ENCODE measurements around the gene CDNF.

The CDNF gene

GRCh38 chr10:14781763-14782162 lies 56.1 kb downstream of the CDNF start:
- H3K4me2 ChIP-seq (ENCODE audit: low read length), result no peak overlapping the region
- H2AFZ ChIP-seq (ENCODE audit: low read length), result no peak overlapping the region
- TF ChIP-seq EZH2 (IDR thresholded peaks at IDR 0.05; ENCODE audit: borderline replicate concordance, low read length) (no peak), CTCF (IDR thresholded peaks at IDR 0.05; ENCODE audit: low read length) (no peak)

DNA sequence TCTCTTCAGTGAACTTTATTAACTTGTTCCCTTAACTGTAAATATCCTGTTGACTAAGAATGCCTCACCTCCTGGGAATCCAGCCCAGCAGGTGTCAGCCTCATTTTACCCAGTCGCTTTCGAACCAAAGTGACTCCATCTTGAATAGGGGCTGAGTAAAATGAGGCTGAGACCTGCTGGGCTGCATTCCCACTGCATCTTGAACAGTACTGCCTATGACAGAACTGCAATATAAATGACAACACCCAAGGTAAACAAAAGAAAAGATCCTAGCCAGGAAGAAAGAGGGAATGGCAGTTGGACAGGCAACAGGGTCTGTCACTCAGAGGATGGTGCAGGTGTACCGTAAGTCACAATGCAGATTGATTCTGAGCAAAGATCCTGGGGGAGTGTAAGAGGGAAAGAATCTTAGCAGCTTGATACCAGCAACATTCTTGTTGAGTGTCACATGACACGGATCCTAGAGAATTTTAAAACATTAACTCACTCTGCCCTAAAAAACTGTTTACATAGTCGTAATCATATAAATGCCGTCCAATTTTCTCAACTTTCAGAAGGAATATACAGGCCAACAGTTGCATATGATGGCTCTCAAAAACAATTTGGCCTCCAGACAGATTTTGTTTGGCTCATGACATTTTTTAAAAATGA lies 58.7 kb downstream of the CDNF start:
- Histone ChIP-seq H3K79me2 (ENCODE audit: insufficient read depth, low read length) (no peaks in the 10 kb centered on the region), H3K4me2 (ENCODE audit: low read length) (no peak overlapping the region), H3K4me3 (ENCODE audit: low read depth, low read length, poor library complexity, severe bottlenecking) (no peak overlapping the region), H4K20me1 (ENCODE audit: insufficient read depth, low read length) (no peaks in the 10 kb centered on the region), H3K27ac (ENCODE audit: low read depth, low read length, poor library complexity, severe bottlenecking) (no peak overlapping the region), H3K9me3 (ENCODE audit: low read length) (no peaks in the 10 kb centered on the region), H3K9me2 (ENCODE audit: low read depth, low read length) (no peaks in the 10 kb centered on the region), H3F3A (ENCODE audit: insufficient read depth, low read length) (no peaks in the 10 kb centered on the region), H3K9ac (ENCODE audit: low read length) (no peak overlapping the region), H3K36me3 (ENCODE audit: insufficient read depth, low read length) (no peaks in the 10 kb centered on the region; the same call in 1 of the 2 replicates), H2AFZ (ENCODE audit: low read length) (no peak overlapping the region), H3K4me1 (ENCODE audit: insufficient read depth, low read length, severe bottlenecking) (no peaks in the 10 kb centered on the region), H3K27me3 (ENCODE audit: insufficient read depth, low read length) (no peaks in the 10 kb centered on the region)
- no peak for TF ChIP-seq CTCF (IDR thresholded peaks at IDR 0.05; ENCODE audit: low read length)
- TF ChIP-seq EZH2 (IDR thresholded peaks at IDR 0.05; ENCODE audit: borderline replicate concordance, low read length), result no peak

More at GRCh38 chr10:14781763-14782162, 56.1 kb downstream of the CDNF start:
- no peaks in the 10 kb centered on the region for H3K79me2 ChIP-seq (ENCODE audit: insufficient read depth, low read length)
- no peaks in the 10 kb centered on the region for H3F3A ChIP-seq (ENCODE audit: insufficient read depth, low read length)
- H3K9me2 ChIP-seq (ENCODE audit: low read depth, low read length), result no peaks in the 10 kb centered on the region
- no peak overlapping the region for H3K9ac ChIP-seq (ENCODE audit: low read length)
- peaks cover 8% of the 10 kb centered on the region; the same call in 1 of the 2 replicates for H3K9me3 ChIP-seq (ENCODE audit: low read length)
- H3K36me3 ChIP-seq (ENCODE audit: insufficient read depth, low read length), result no peaks in the 10 kb centered on the region
- H4K20me1 ChIP-seq (ENCODE audit: insufficient read depth, low read length), result no peaks in the 10 kb centered on the region
- H3K27ac ChIP-seq (ENCODE audit: low read depth, low read length, poor library complexity, severe bottlenecking), result no peak overlapping the region
- no peak overlapping the region for H3K4me3 ChIP-seq (ENCODE audit: low read depth, low read length, poor library complexity, severe bottlenecking)
- H3K4me1 ChIP-seq (ENCODE audit: insufficient read depth, low read length, severe bottlenecking), result no peaks in the 10 kb centered on the region
- H3K27me3 ChIP-seq (ENCODE audit: insufficient read depth, low read length), result peaks cover 3% of the 10 kb centered on the region; the same call in 1 of the 2 replicates

- TF ChIP-seq EZH2 (IDR thresholded peaks at IDR 0.05; ENCODE audit: borderline replicate concordance, low read length), result no peak
- Histone ChIP-seq H3K27ac (ENCODE audit: low read depth, low read length, poor library complexity, severe bottlenecking) (no peak overlapping the region), H3K4me3 (ENCODE audit: low read depth, low read length, poor library complexity, severe bottlenecking) (no peak overlapping the region), H3K79me2 (ENCODE audit: insufficient read depth, low read length) (no peaks in the 10 kb centered on the region), H3K4me1 (ENCODE audit: insufficient read depth, low read length, severe bottlenecking) (no peaks in the 10 kb centered on the region), H3K9me2 (ENCODE audit: low read depth, low read length) (no peaks in the 10 kb centered on the region), H3F3A (ENCODE audit: insufficient read depth, low read length) (no peaks in the 10 kb centered on the region), H3K27me3 (ENCODE audit: insufficient read depth, low read length) (no peaks in the 10 kb centered on the region), H3K9me3 (ENCODE audit: low read length) (no peaks in the 10 kb centered on the region), H2AFZ (ENCODE audit: low read length) (no peak overlapping the region), H3K36me3 (ENCODE audit: insufficient read depth, low read length) (no peaks in the 10 kb centered on the region; the same call in 1 of the 2 replicates), H4K20me1 (ENCODE audit: insufficient read depth, low read length) (no peaks in the 10 kb centered on the region), H3K9ac (ENCODE audit: low read length) (no peak overlapping the region), H3K4me2 (ENCODE audit: low read length) (no peak overlapping the region)
Measured at GRCh38 chr10:14776546-14776945, 61.3 kb downstream of the CDNF start.

GRCh38 chr10:14775656-14776055 lies 62.2 kb downstream of the CDNF start:
- Histone ChIP-seq H3K9me2 (ENCODE audit: low read depth, low read length) (no peaks in the 10 kb centered on the region), H3K9me3 (ENCODE audit: low read length) (no peaks in the 10 kb centered on the region), H3K27me3 (ENCODE audit: insufficient read depth, low read length) (no peaks in the 10 kb centered on the region), H3K4me3 (ENCODE audit: low read depth, low read length, poor library complexity, severe bottlenecking) (no peak overlapping the region), H4K20me1 (ENCODE audit: insufficient read depth, low read length) (no peaks in the 10 kb centered on the region), H3K36me3 (ENCODE audit: insufficient read depth, low read length) (no peaks in the 10 kb centered on the region; the same call in 1 of the 2 replicates), H3K79me2 (ENCODE audit: insufficient read depth, low read length) (no peaks in the 10 kb centered on the region), H3K27ac (ENCODE audit: low read depth, low read length, poor library complexity, severe bottlenecking) (no peak overlapping the region), H3K9ac (ENCODE audit: low read length) (no peak overlapping the region), H3F3A (ENCODE audit: insufficient read depth, low read length) (no peaks in the 10 kb centered on the region), H3K4me2 (ENCODE audit: low read length) (no peak overlapping the region), H2AFZ (ENCODE audit: low read length) (no peak overlapping the region), H3K4me1 (ENCODE audit: insufficient read depth, low read length, severe bottlenecking) (no peaks in the 10 kb centered on the region)
- TF ChIP-seq CTCF (IDR thresholded peaks at IDR 0.05; ENCODE audit: low read length), result no peak
- no peak for TF ChIP-seq EZH2 (IDR thresholded peaks at IDR 0.05; ENCODE audit: borderline replicate concordance, low read length)

Data from OCI-LY1 (cell line).